SK-N-SH (cell line): ENCODE measurements around the gene SLPI. TPM values are rescaled to one million over a fixed set of nuclear protein-coding genes. Genes with fewer than 3 reads are reported as not detected.

Experiments
- CTCF ChIA-PET: fragments of 300-600, 350-600 bp; formaldehyde crosslinking; extraction: SDS; loops from one replicate; lab custom pipeline; 2021; lab: Yijun Ruan, JAX
- POLR2A ChIA-PET: fragments of 350-600 bp; sonication (Branson Sonifier 250); formaldehyde crosslinking; extraction: SDS; loops from one replicate; lab custom pipeline; 2020; ENCODE audit warnings: antibody characterized with exemption, inconsistent platforms; lab: Yijun Ruan, JAX
- DNase-seq: peaks from one replicate; pipeline ENCODE4 v3.0.0; 2012
- H2AFZ ChIP-seq: fragments of 200-600 bp; sonication (generic); 2 replicates; pipeline ENCODE4 v1.8.1; 2016; ENCODE audit warnings: antibody characterized with exemption, mild to moderate bottlenecking, low read depth
- H3F3A ChIP-seq: fragments of 200-600 bp; sonication (generic); replicated peaks from 2 replicates; pipeline ENCODE3; 2016; ENCODE audit warnings: antibody characterized with exemption, mild to moderate bottlenecking; ENCODE audit not compliant: insufficient read depth
- H3K27ac ChIP-seq, 2 experiments: fragments of 200-500 bp in 1 of 2; fragments of 200-600 bp in 1 of 2; sonication (Bioruptor generic) in 1 of 2; sonication (generic), shearing (Covaris generic) in 1 of 2; 2 replicates each; pipeline versions ENCODE4 v1.5.1 to v1.6.1; 2014 to 2016; ENCODE audit warnings: low read depth in 2 of 2, inconsistent platforms in 1 of 2, low read length in 1 of 2, mild to moderate bottlenecking in 1 of 2, mixed read lengths in 1 of 2
- H3K27me3 ChIP-seq: fragments of 200-600 bp; sonication (generic), shearing (Covaris generic); 2 replicates; pipeline ENCODE4 v1.6.1; 2016; ENCODE audit warnings: mixed run types; ENCODE audit not compliant: insufficient read depth
- H3K36me3 ChIP-seq, 2 experiments: fragments of 200-500 bp in 1 of 2; fragments of 200-600 bp in 1 of 2; sonication (Bioruptor generic) in 1 of 2; sonication (generic) in 1 of 2; replicated peaks in 1 of 2; 2 replicates each; pipeline versions ENCODE3 to v1.5.1; 2014 to 2016; ENCODE audit warnings: low read length in 1 of 2, mild to moderate bottlenecking in 1 of 2; ENCODE audit not compliant: insufficient read depth in 2 of 2, control insufficient read depth in 1 of 2
- H3K4me1 ChIP-seq, 2 experiments: fragments of 200-500 bp in 1 of 2; fragments of 200-600 bp in 1 of 2; sonication (Bioruptor generic) in 1 of 2; sonication (generic), shearing (Covaris generic) in 1 of 2; 2 replicates each; pipeline versions ENCODE4 v1.5.1 to v1.6.1; 2014 to 2016; ENCODE audit warnings: low read depth in 1 of 2, low read length in 1 of 2, mixed run types in 1 of 2; ENCODE audit not compliant: insufficient read depth in 2 of 2, control insufficient read depth in 1 of 2
- H3K4me2 ChIP-seq: fragments of 200-600 bp; sonication (generic), shearing (Covaris generic); 2 replicates; pipeline ENCODE4 v1.6.1; 2017; ENCODE audit warnings: mixed run types
- H3K4me3 ChIP-seq, 2 experiments: fragments of 200-500 bp in 1 of 2; fragments of 200-600 bp in 1 of 2; sonication (Bioruptor generic) in 1 of 2; sonication (generic), shearing (Covaris generic) in 1 of 2; 2 replicates each; pipeline versions ENCODE4 v1.5.1 to v1.8.1; 2014 to 2016; ENCODE audit warnings: low read depth in 2 of 2, inconsistent platforms in 1 of 2, low read length in 1 of 2, mild to moderate bottlenecking in 1 of 2, mixed read lengths in 1 of 2, moderate library complexity in 1 of 2
- H3K79me2 ChIP-seq: fragments of 200-600 bp; sonication (generic); 2 replicates; pipeline ENCODE4 v1.8.1; 2017; ENCODE audit warnings: mild to moderate bottlenecking; ENCODE audit not compliant: insufficient read depth
- H3K9ac ChIP-seq: fragments of 200-600 bp; sonication (generic); 2 replicates; pipeline ENCODE4 v1.6.1; 2017; ENCODE audit warnings: mixed run types
- H3K9me2 ChIP-seq: fragments of 200-600 bp; sonication (generic); 2 replicates; pipeline ENCODE4 v1.6.1; 2017; ENCODE audit warnings: mixed run types
- H3K9me3 ChIP-seq: fragments of 200-600 bp; sonication (generic); 2 replicates; pipeline ENCODE4 v1.6.1; 2017; ENCODE audit warnings: mixed run types, mild to moderate bottlenecking, moderate library complexity
- H4K20me1 ChIP-seq: fragments of 200-600 bp; sonication (generic); 2 replicates; pipeline ENCODE4 v1.6.1; 2017; ENCODE audit warnings: mild to moderate bottlenecking, mixed run types; ENCODE audit not compliant: insufficient read depth
- CTCF ChIP-seq: fragments of 200-600 bp; sonication (generic); IDR thresholded peaks from 2 replicates; pipeline ENCODE4 v1.6.1; 2017; ENCODE audit warnings: antibody characterized with exemption, mild to moderate bottlenecking, moderate library complexity
- FOSL2 ChIP-seq: IDR thresholded peaks from 2 replicates; pipeline ENCODE4 v1.4.0; 2012; ENCODE audit warnings: low read depth, mild to moderate bottlenecking, moderate library complexity, borderline replicate concordance
- GABPA ChIP-seq: IDR thresholded peaks from 2 replicates; pipeline ENCODE4 v1.4.0; 2012; ENCODE audit warnings: low read depth, mild to moderate bottlenecking
- GATA2 ChIP-seq: sonication (generic); formaldehyde crosslinking; IDR thresholded peaks from 2 replicates; pipeline ENCODE4 v1.5.0; 2020; ENCODE audit warnings: mild to moderate bottlenecking, missing genetic modification reagents
- MXI1 ChIP-seq: IDR thresholded peaks from 2 replicates; pipeline ENCODE4 v1.6.1; 2012; ENCODE audit warnings: mild to moderate bottlenecking, low read depth, low read length, improper control_type of control experiment
- NFIC ChIP-seq: IDR thresholded peaks from 2 replicates; pipeline ENCODE4 v1.4.0; 2012; ENCODE audit warnings: borderline replicate concordance
- POLR2AphosphoS5 ChIP-seq: IDR thresholded peaks from 2 replicates; pipeline ENCODE4 v1.6.1; 2012; ENCODE audit warnings: low read depth, low read length
- TAF1 ChIP-seq: IDR thresholded peaks from 2 replicates; pipeline ENCODE4 v1.6.1; 2012; ENCODE audit warnings: low read depth, mild to moderate bottlenecking, low read length, moderate library complexity, borderline replicate concordance
- USF1 ChIP-seq: IDR thresholded peaks from 2 replicates; pipeline ENCODE4 v1.4.0; 2012; ENCODE audit warnings: low read depth, borderline replicate concordance
- WGBS: methylation state at CpG from one replicate; pipeline ENCODE4 v1.1.6; 2017; ENCODE audit warnings: low lambda C conversion rate; 5-methylcytosine and 5-hydroxymethylcytosine counted together
- polyA plus RNA-seq, 3 experiments: library from polyadenylated mRNA; depleted of rRNA; stranded (reverse); fragments of >200 nt; gene quantifications; 2 replicates each; pipeline ENCODE4 v1.2.3, GENCODE V29; 2012
- TF ChIP-seq, protein P1 (sequence below): IDR thresholded peaks from 2 replicates; pipeline ENCODE4 v1.6.1; 2012; ENCODE audit warnings: mild to moderate bottlenecking, low read depth, low read length, moderate library complexity

Gene SLPI
- polyA plus RNA-seq, 1 of the 3 experiments (the other 2 are of a cell fraction): not detected

DNA sequence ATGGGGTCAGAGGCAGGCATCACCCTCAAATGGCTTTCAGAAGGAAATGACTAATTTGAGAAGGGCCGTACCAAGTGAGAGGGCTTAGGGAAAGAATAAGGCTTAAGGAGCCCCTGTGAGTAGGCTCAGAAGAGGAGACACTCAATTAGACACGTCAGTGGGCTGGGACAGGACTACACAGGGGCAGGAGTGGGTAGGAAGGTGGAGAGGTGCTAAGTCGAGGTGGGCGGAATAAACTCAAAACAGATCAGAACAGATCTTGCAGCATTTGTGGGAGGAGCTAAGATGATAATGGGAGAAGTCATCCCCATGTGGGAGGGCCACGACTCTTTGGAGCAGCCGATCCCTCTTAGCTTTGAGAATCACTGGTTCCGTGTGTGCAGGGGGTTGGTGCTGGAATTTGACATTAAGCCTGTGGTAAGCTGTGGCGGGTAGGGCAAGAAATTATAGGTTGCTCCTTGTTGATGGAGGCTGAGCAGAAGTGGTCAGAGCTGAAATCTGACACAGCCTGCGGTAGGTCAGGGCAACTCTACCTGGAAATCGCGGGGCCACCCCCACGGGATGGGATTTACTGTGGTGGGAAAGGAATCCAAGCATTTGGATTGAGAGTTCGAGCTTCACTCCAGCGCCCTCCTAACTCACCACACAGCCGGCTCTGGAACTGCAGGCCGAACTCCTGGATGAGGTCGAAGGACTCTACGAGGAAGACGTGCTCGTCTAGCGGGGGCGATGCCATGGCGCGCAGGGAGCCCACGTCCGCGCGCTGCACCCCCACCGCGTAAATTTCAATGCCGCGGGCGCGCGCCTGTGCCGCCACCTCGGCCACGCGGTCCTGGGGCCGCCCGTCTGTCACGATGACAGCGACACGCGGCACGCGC, 49.5 kb upstream of the SLPI start:
- Histone ChIP-seq H3K4me1 (peaks cover 0 to 2% of the 10 kb centered on the region in 2 experiments; a peak in 2 of 4 replicates), H3K9me3 (no peaks in the 10 kb centered on the region), H3K36me3 (no peaks in the 10 kb centered on the region), H3K79me2 (no peaks in the 10 kb centered on the region), H3K27ac (no peak overlapping the region), H3K9ac (no peak overlapping the region), H3F3A (no peaks in the 10 kb centered on the region), H3K4me3 (no peak overlapping the region), H4K20me1 (no peaks in the 10 kb centered on the region), H3K9me2 (no peaks in the 10 kb centered on the region), H3K4me2 (no peak overlapping the region), H3K27me3 (no peaks in the 10 kb centered on the region; the same call in 1 of the 2 replicates), H2AFZ (no peak overlapping the region)
- ChIA-PET POLR2A (interaction anchor here (1.8 kb wide), 1 partner anchor 10 kb away, joined by 5 read pairs; no protein-coding TSS in a partner anchor), CTCF (interaction anchor here (0.6 to 8.1 kb wide), 10 partner anchors 8 to 467 kb away, joined by 3 to 100 read pairs (median 4); no protein-coding TSS in a partner anchor)
- no peak for TF ChIP-seq FOSL2
- no peak for TF ChIP-seq GABPA
- no peak for TF ChIP-seq NFIC
- TF ChIP-seq CTCF: no peak
- TF ChIP-seq TAF1: no peak
- TF ChIP-seq POLR2AphosphoS5: no peak
- DNase-seq: no peak
- WGBS: 72% methylated on average over 39 of the region's 47 CpGs

- no peaks in the 10 kb centered on the region for H3K9me3 ChIP-seq
- no peaks in the 10 kb centered on the region for H4K20me1 ChIP-seq
- peaks cover 0 to 2% of the 10 kb centered on the region in 2 experiments; a peak in 2 of 4 replicates for H3K4me1 ChIP-seq
- H3F3A ChIP-seq: no peaks in the 10 kb centered on the region
- ChIA-PET CTCF (interaction anchor here (0.8 to 8.1 kb wide), 10 partner anchors 9 to 469 kb away, joined by 3 to 100 read pairs (median 6); no protein-coding TSS in a partner anchor), POLR2A (interaction anchor here (1.8 kb wide), 1 partner anchor 8 kb away, joined by 5 read pairs; no protein-coding TSS in a partner anchor)
- no peaks in the 10 kb centered on the region for H3K36me3 ChIP-seq
- 76% methylated on average over 5 of the region's 5 CpGs for WGBS
- H2AFZ ChIP-seq: no peak overlapping the region
- no peaks in the 10 kb centered on the region; the same call in 1 of the 2 replicates for H3K27me3 ChIP-seq
- H3K9ac ChIP-seq: no peak overlapping the region
- H3K4me3 ChIP-seq: no peak overlapping the region
- H3K79me2 ChIP-seq: no peaks in the 10 kb centered on the region
- no peak for TF ChIP-seq USF1
- no peak for TF ChIP-seq POLR2AphosphoS5
- TF ChIP-seq, protein P1, sequence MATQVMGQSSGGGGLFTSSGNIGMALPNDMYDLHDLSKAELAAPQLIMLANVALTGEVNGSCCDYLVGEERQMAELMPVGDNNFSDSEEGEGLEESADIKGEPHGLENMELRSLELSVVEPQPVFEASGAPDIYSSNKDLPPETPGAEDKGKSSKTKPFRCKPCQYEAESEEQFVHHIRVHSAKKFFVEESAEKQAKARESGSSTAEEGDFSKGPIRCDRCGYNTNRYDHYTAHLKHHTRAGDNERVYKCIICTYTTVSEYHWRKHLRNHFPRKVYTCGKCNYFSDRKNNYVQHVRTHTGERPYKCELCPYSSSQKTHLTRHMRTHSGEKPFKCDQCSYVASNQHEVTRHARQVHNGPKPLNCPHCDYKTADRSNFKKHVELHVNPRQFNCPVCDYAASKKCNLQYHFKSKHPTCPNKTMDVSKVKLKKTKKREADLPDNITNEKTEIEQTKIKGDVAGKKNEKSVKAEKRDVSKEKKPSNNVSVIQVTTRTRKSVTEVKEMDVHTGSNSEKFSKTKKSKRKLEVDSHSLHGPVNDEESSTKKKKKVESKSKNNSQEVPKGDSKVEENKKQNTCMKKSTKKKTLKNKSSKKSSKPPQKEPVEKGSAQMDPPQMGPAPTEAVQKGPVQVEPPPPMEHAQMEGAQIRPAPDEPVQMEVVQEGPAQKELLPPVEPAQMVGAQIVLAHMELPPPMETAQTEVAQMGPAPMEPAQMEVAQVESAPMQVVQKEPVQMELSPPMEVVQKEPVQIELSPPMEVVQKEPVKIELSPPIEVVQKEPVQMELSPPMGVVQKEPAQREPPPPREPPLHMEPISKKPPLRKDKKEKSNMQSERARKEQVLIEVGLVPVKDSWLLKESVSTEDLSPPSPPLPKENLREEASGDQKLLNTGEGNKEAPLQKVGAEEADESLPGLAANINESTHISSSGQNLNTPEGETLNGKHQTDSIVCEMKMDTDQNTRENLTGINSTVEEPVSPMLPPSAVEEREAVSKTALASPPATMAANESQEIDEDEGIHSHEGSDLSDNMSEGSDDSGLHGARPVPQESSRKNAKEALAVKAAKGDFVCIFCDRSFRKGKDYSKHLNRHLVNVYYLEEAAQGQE: no peak
- no peak for TF ChIP-seq FOSL2
- TF ChIP-seq GATA2 (CRISPR knock-in tag): no peak
- no peak for TF ChIP-seq CTCF
- TF ChIP-seq NFIC: no peak
- no peak for TF ChIP-seq MXI1
- no peaks in the 10 kb centered on the region for H3K9me2 ChIP-seq
- H3K4me2 ChIP-seq: no peak overlapping the region
- no peak overlapping the region for H3K27ac ChIP-seq
- DNase-seq: no peak
Measured at GRCh38 chr20:45301824-45302271, 47.5 kb upstream of the SLPI start.
